CD4-positive, alpha-beta T cell treated with Interleukin-6 for 4 hours (primary cell): Measurements from ENCODE around the gene DPP10.

ENCODE experiments used
- DNase-seq: peaks from one replicate; pipeline ENCODE4 v3.0.0-alpha.2; 2020; ENCODE audit warnings: mixed read lengths

Gene DPP10

DNA sequence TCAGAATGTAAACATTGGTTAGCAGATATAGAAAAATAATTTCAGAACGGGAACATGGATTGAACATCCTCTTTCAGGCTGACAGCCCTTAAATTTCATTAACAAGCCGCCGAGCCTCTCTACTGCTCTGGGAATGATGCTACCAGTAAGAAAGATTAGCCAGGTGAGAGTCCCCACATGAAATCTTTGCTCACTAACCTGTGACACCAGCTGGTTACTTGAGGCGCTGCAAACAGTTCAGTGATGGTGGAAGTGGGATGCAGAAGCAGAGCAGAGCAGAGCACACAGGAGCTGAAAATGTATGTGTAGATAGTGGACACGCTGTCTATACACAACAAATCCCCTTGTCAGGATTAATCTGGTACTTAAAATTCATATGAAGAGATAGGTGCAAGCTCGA, 721.1 kb downstream of the DPP10 start:
- DNase-seq = no peak

DNA sequence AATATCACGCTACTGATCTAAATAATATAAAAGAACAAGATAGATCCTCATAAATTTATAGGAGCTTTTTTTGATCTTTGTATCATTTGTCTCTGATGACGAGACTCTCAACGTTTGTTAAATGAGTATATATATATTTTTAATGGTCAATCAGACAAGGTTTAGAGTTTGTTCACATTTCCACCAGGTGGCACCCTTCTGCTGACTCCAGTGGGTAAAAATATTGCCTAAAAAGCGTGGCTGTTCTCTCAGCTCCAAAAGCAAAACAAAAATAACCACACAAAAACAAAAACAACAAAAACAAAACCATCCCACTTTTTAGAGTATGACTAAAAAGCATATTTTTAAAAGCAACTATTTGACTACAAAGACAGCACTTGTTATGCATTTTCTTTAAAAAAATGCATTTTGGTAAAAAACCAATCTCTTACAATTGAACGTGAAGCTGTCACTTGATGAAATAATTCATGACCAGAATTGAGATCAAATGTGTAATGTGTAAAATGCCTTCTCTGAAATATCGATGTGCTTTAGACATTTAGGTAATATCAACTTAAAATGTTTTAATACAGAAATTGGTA, 723.2 kb downstream of the DPP10 start:
- no peak for DNase-seq

DNA sequence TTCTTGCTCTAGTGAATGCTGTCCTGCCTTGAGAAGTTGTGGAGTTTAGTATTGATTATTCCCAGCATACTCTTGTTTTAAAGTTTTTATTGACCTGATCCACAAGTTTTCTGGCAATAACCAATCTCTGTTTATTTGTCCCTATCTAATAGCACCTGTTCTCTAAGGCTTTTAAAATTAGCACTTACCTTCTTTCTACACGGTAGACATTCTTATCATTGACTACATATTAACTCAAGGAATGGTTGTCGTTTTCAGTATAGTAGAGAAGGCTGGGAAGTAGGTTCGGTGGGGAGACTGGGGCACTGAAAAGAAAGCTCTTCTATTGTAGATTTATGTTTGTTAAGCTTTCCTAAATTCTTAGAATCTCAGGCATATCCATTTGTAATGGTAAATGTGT, 726.0 kb downstream of the DPP10 start:
- DNase-seq = no peak

DNA sequence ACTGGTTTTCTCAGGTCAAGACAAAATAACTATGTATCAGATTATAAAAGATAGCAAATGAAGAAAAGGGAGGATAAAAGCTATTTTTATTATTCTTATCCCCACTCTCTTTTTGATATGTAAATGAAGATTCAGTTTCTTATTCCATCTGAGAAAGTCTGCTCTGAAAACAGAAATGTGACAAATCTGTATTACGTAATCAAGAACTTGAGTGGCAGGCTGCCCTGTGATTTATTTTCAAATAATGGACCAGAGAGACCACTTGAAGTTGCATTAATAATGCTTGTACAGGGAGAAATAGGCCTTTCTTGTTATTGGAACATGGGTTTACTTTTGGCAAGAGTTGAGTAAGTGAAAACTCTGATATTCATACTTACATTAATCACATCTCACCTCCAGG, 727.4 kb downstream of the DPP10 start:
- no peak for DNase-seq

DNA sequence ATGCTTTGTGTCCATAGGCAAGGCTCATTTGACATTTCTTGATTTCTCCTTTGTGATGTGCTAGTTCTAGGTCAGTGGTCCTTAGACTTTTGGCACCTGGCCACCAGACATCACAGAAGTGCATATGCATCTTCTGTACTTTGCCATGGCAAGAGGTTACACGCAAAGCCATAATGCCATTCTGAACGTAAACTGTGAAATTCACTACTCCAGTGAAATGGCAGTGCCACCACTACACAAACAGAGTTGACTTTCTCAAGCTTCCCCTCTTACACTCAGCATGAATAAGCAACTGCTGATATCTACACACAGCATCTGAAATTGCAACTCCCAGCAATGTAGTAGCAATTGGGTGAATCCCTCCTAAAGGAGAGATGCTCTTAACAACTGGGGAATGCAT, 729.3 kb downstream of the DPP10 start:
- no peak for DNase-seq

DNA sequence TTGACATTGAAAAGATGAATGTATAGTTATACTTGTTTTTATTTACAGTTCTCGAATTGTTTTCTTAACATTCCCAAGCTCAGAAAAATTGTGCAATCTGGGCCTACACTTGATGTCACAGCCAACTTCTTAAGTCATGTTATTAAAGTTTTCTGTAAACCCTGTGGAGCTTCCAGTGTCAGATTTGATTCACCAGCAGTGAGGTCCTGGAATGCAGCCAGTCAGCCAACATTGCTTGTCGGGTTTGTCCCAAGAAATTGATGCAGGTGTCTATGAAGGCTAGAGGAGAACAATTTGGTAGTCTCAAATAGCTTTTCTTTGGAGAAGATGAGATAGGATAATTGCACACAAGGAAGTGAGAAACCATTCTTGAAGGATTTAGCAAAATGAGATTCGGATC, 732.2 kb downstream of the DPP10 start:
- DNase-seq = no peak

DNA sequence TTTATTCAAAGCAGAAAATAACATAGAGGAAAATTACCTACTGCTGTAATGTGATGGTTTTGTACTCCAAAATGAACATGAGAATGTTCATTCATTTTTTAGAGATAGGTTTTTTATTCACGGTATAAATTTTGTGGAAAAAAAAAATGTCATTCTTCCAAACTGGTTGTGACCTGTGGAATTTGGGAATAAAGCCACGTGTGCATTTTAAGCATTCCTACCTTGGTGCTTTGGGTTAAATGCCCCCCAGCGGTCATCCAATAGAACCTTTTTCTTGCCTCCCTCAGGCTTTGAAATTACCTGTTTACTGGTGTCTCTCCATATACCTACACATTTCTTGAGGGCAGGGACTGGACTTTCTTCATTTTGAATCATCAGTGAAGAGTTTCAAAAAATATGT, 740.7 kb downstream of the DPP10 start:
- no peak for DNase-seq

DNA sequence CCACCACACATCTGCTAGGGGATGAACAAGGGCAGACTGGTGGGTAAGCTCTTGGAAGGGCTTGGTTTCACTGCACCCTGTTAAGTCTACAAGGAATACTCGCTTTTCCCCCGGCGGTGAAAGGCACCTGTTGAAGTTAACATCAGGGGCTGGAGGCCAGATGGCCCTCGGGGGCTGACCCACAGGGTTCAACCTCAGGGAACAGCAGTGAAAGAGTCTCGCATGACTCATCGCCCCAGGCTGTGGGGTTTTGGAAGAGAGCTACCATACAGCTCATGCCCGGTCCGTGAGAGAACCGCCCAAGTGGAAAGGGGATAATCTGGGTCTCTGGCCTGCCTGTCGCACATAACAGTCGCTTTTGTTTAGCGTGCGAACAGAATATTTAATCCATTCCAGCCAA, 748.0 kb downstream of the DPP10 start:
- DNase-seq = no peak

DNA sequence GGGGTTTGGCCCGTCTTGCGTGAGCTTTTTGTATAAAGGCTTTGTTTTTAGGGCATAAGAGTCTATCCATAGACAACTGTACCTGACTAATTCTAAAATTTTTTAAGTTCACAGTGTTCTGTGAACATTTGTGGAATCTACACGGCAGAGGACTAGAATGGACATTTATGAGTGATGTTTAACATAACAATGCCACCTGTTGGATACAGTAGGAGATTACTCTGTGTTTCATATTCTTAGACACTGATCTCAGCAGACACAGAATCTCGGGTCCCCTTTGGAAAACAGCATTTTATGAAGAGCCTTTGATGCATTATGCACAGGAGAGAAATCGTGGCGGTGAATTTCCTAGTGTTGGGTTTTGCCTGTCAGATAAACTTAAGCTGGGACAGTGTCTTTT, 752.2 kb downstream of the DPP10 start:
- DNase-seq = no peak

DNA sequence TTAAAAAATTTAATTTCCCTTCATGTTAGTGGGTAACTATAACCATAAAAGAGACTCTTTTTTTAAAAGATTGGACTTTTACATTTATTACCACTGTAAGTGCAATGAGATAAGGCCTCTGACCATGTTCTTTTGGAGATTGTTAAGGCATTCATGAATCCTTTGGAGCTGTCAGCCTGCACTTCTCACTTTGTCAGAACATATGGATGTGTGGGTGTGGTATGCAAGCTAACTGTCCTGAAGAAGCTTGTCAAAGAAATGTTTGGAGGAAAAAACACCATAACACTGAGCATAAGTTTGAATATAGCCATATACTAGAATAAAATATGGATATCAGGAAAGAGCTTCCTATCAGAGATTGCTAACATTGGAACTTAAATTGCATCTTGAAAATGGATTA, 754.1 kb downstream of the DPP10 start:
- no peak for DNase-seq

DNA sequence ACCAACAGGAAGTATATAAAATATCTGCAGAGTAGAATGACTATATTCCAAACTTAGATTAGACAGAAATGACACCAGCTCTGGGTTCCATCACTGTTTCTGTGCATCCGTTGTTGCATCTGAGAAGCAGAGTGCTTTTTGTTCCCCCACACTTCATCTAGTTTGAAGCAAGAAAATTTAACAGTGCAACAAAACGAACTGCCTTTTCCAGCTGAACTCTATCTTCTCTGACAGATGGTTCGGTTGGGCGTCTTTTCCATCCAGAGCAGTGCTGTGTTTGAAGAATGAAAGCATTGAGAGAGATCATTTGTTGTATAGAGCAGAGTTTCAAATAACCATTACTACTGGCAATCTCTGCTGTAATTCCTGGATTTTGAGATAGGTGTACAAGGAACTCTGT, 757.5 kb downstream of the DPP10 start:
- DNase-seq = no peak

DNA sequence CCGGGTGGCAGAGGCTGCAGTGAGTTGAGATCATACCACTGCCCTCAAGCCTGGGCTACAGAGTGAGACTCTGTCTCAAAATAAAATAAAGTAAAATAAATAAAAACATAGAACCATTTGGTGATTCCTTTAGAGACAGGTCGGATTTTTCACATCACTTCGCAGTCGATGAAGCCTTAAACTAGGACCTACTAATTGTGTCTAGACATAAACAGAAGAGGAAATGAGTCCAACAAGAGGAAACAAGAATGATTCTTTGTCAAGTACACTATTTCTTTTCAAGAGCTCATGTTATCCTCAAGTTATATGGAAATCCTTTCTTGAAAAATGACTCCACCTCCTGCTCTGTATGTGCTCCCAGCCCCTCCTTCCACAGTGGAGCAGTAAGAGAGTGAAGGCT, 758.9 kb downstream of the DPP10 start:
- DNase-seq = no peak

DNA sequence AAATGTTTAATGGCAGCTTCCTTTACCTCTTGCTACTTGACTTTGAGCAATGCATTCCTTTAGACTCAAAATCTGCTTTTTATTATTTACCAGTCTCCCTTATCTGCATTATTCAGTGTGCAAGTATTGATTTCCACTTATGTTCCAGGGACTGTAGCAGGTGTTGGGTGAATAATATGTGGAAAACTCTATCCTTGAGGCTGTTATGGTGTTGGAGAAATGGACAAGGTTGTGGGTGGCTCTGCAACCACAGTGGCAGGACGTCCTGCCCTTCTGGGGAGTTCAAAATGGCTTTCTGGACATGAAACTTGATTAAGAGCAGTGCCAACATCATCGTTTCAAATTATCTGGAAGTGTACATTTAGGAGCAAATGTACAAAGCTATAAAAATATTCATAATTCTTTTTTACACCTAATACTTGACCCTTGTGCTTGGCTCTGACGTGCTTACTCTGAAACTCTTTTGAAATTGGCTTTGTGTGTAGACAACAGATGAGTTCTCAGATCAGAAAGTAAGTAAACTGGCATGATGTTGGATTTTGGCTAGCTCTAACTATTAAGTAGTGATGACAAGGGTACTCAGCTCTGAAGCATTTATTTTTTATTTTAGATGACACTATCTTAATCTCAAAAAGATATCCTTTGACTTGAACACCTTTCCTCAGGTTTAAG, 766.2 kb downstream of the DPP10 start:
- no peak for DNase-seq

DNA sequence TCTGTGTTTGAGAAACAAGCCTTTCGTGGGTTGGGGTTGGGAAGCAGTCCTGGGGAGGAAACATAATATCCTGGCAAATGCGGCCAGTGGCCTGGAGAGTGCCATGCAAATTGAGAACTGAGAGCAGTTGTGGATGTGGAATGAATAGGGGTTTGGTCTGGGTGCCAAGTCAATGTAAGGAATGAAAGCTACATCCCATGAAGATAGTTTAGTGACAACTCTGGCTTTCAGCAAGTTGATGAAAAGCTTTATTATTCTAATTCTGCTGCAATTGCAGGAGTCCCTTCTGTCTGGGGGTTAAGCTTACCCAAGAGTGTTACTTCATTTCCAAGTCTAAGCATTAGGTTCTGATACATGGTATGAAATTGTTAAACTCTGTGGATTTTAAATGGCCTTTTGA, 771.6 kb downstream of the DPP10 start:
- no peak for DNase-seq

DNA sequence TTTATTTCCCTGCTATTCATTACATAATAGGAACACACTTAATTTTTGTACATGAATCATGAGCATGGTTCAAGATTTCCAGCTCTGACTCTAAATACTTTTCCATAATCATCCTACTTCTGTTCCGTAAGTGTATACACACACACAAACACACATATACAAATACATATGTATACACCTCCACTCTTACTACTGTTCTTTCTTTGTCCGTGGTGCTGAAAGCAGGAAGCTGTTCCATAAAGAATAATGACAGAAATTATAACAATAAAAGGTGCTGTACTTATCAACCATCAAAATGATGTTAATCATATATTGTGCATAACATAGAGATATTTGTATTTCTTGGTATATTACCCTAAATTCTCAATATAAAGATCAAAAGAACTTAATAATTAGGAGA, 776.9 kb downstream of the DPP10 start:
- no peak for DNase-seq

DNA sequence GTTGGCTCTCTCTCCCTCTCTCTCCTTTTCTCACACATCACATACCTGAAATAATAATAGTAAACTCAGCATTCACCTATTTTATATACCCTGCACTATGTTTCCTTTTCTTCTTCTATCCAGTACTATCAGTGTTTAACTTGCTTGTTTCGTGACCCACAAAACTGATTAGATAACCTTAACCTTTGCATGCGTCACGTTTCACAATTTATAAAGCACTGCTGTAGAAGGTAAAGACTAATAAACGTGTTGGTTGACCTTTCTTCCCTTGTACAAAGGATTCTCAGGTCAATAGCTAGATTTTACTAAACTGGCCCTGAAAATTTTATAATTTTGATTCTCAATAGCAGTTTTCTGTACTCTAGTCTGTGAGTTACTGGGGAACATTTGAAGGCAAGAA, 791.7 kb downstream of the DPP10 start:
- DNase-seq = no peak

DNA sequence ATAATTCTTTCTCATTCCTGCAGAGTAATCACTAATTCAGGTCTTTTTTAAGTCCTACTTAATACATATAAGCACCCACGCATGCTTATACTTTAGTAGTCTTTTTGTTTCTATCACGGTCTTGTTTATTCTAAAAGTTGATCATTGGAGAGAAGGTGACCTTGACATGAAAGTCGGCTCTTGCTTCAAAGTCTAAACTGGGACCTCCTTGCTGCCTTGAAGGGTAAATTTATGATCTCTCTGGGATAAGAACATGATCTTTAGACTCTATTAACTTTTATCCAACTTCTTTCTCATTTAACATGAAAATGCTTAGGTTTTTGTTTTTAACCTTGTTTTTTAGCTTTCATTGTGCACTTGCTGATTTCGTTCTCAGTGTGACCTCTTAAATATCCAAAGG, 792.3 kb downstream of the DPP10 start:
- DNase-seq = no peak

DNA sequence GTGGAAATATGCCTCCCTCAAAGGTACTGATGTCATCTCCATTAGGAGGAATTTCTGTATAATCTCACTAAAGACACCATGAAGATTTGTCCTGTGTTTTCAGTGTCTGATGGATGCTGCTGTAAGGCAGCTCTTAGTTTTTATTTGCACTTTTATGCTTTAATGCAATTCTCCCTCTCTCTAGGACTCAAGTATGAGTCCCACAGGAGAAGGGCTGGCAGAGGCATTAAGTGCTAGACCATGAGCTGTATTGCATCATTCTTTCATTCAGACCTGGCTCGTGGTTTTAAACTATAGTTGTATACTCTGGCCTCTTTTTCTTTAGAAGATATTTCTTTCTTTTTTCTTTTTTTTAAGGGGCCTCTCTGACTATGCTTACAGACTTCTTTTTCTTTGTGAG, 805.6 kb downstream of the DPP10 start:
- DNase-seq = no peak

DNA sequence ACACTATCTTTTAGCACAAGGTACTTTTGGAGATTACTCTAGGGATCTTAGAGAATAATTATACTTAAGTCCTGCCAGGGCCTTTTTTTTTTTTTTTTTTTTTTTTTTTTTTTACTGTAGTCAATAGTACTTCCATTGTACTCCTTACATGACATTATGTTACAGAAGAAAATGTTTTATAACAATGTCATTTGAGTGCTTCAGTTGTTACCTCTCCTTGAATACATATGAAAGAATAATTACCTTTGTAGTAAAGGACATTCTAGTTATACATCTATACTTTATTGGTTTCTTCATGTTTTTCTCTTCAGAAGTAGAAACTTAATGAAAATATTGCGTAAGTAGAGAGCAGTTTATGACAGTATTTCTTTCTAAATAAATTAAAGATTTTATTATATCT, 834.9 kb downstream of the DPP10 start:
- DNase-seq = no peak

DNA sequence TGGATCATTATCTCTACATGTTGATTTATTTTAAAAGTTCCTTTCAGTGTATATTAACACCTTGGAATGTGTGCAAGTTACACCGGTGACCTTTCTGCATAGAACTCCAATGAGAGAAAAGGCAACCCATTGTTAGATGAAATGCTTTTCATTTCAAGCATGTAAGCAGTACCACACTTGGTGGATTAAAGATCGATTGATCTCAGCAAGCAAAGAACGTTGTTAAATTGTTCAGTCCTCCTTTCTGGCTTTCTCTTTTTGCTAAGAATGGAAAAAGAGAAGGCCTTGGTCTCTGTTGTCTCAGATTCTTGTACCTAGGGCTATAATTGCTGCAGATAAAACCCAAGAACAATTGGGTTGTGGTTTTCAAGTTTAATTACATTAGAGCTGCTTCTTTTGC, 843.0 kb downstream of the DPP10 start:
- no peak for DNase-seq

DNA sequence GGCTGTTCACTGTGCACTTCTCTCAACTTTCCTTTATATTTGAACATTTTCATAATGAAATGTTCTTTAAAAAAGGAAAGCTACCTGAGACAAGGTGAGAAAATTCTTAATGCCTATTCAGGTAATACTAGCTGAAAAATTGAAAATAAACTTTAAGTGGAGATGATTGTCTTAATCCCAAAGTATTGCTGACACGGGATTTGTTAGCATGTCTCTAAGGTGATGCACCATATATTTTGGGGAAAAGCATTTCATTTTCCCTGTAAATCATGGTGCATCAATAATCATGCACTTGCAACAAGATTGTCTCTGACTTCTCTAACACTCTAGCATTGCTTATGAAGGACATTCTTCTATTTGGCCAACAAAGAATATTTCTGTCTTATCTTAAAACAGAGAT, 848.0 kb downstream of the DPP10 start:
- DNase-seq = no peak

DNA sequence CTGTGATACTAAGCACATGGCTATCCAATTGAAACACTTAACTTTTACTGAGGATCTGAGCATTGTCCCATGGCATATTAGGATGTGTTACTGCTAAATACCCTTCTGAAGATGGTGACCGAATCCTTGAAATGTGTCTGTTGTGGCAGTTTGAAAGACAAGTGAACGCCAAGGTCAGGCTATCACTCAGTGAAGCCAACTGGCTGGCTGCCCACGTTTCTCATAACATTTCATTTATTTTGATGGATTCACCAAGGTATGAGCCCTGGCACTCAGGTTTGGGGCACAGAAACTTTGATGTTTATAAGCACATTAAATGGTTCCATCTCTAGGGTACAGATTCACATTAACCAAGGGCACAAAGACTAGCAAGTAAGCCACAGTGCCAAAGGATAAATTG, 850.3 kb downstream of the DPP10 start:
- DNase-seq = no peak

DNA sequence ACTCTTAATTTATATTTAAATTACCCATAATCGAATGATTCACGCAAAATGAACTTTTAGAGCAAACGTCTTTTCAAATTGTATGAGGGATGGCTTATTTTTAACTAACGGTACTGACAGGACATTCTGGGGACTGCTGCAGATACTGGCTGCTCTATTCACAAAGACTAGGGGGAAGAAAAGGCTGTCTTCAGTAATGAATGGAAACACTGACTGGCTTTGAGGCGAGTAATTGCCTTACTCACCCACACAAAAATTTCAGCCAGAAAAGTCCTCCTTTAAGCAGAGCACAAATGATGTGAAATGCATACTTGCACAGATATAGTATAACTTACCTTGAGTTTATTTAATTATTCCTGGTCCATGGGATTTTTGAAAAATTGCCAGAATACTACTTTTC, 852.6 kb downstream of the DPP10 start:
- DNase-seq = no peak

DNA sequence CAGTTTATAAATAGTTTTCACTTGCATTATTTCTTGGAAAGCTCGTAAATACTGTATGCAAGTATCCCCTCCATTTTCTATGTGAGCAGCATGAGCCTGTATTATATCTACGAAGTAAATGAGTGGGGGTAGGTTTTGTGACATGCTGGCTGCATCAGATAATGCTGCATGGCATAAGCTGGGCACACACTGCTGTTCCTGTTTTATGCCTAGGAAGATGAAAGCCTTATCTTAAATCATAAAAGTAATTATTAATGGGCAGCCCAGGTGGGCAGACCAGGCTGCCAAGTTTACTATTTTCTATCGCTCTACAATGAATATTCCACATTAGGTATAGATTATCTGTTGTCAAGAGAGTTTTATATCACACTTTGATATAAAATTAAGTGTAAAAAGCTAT, 854.6 kb downstream of the DPP10 start:
- no peak for DNase-seq

DNA sequence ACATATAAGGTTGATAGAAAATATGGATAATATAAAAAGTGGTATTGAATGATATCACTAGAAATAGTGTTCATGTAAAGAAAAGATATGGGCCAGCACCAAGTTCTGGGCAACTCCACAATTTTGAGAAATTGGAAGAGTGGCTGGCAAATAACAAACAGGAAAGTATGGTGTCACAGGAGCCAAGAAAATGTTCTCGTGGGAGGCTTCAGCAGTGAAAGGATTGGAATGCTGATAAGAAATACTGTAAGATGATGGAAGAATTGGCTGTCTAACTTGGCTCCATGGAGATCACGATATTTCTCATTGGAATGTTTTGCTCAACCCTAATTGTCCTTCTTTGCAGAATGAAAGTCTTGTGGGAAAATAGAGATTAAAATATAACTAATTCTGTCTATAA, 856.8 kb downstream of the DPP10 start:
- DNase-seq = no peak

DNA sequence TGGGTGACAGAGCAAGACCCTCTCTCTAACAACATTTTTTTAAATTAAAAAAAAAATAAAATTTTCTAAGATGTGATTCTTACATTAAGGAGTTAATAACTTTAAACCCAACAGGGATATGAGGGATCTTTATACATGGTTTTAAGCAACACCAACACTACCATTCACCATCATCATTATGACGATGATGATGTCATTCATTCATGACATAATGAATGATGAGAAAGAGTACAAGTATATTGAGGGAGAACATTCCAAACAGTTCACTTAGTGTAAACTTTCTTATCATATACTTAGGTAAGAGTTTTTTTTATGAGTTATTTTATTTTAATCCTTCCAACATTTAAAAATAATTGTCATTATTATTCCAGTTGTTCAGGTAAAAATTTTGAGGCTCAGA, 863.3 kb downstream of the DPP10 start:
- DNase-seq = no peak
